Loucy (cell line): Measurements from ENCODE around the gene TIMM22.

Experiments used
- H2AFZ ChIP-seq: fragments of 200-600 bp; sonication (generic); 2 replicates; pipeline ENCODE4 v1.6.0; 2016; ENCODE audit warnings: antibody characterized with exemption, mild to moderate bottlenecking, low read length, moderate library complexity
- H3F3A ChIP-seq: fragments of 200-600 bp; 2 replicates; pipeline ENCODE4 v1.6.0; 2016; ENCODE audit warnings: antibody characterized with exemption, low read depth, mild to moderate bottlenecking
- H3K27me3 ChIP-seq: fragments of 200-600 bp; sonication (generic); 2 replicates; pipeline ENCODE4 v1.6.1; 2014; ENCODE audit warnings: low read length, mild to moderate bottlenecking; ENCODE audit not compliant: insufficient read depth, poor library complexity, severe bottlenecking
- H3K36me3 ChIP-seq: fragments of 200-600 bp; sonication (generic); 2 replicates; pipeline ENCODE4 v1.6.1; 2016; ENCODE audit warnings: low read length; ENCODE audit not compliant: insufficient read depth
- H3K4me1 ChIP-seq: fragments of 200-600 bp; sonication (generic); 2 replicates; pipeline ENCODE4 v1.5.1; 2014; ENCODE audit warnings: low read length, mild to moderate bottlenecking; ENCODE audit not compliant: insufficient read depth, poor library complexity, severe bottlenecking
- H3K4me2 ChIP-seq: fragments of 200-600 bp; sonication (generic); 2 replicates; pipeline ENCODE4 v1.6.0; 2014; ENCODE audit warnings: antibody characterized with exemption, low read length, low read depth, mild to moderate bottlenecking; ENCODE audit not compliant: poor library complexity, severe bottlenecking
- H3K4me3 ChIP-seq: fragments of 200-600 bp; sonication (generic); 2 replicates; pipeline ENCODE4 v1.5.1; 2014; ENCODE audit warnings: low read length, mild to moderate bottlenecking, mixed read lengths; ENCODE audit not compliant: poor library complexity, severe bottlenecking
- H3K79me2 ChIP-seq: fragments of 200-600 bp; sonication (generic); 2 replicates; pipeline ENCODE4 v1.6.1; 2014; ENCODE audit warnings: low read length; ENCODE audit not compliant: insufficient read depth
- H3K9ac ChIP-seq: fragments of 200-600 bp; sonication (generic); 2 replicates; pipeline ENCODE4 v1.6.0; 2014; ENCODE audit warnings: mild to moderate bottlenecking, low read depth, low read length, moderate library complexity; ENCODE audit not compliant: poor library complexity, severe bottlenecking
- H3K9me2 ChIP-seq: fragments of 200-600 bp; sonication (generic); replicated peaks from 2 replicates; pipeline ENCODE4 v1.6.1; 2016; ENCODE audit warnings: low read depth, low read length, mixed read lengths
- H3K9me3 ChIP-seq: fragments of 200-600 bp; sonication (generic); 2 replicates; pipeline ENCODE4 v1.6.1; 2014; ENCODE audit warnings: mild to moderate bottlenecking, antibody characterized with exemption, low read length, low read depth; ENCODE audit not compliant: insufficient read depth
- H4K20me1 ChIP-seq: fragments of 200-600 bp; sonication (generic); 2 replicates; pipeline ENCODE4 v1.6.0; 2014; ENCODE audit warnings: antibody characterized with exemption, low read length, mild to moderate bottlenecking; ENCODE audit not compliant: insufficient read depth, poor library complexity, severe bottlenecking
- CTCF ChIP-seq: fragments of 200-600 bp; sonication (generic); conservative IDR thresholded peaks from 2 replicates; pipeline ENCODE4 v1.5.1; 2014; ENCODE audit warnings: mild to moderate bottlenecking, antibody characterized with exemption, low read length
- EZH2phosphoT487 ChIP-seq: fragments of 200-600 bp; IDR thresholded peaks from 2 replicates; pipeline ENCODE4 v1.6.1; 2018; ENCODE audit warnings: antibody characterized with exemption, mild to moderate bottlenecking, moderate library complexity, borderline replicate concordance

The TIMM22 gene

GRCh38 chr17:996554-997344 is at the start of gene TIMM22:
TIMM22 (plus strand) TSS chr17:997129; CDS start chr17:997143, 14 bp downstream.
- Histone ChIP-seq H3K9ac (peak within 1 kb of the TSS; percentile 84), H3K9me2 (no peaks in the 10 kb centered on the region), H3K9me3 (peaks cover 9% of the 10 kb centered on the region; the same call in 1 of the 2 replicates), H3F3A (no peaks in the 10 kb centered on the region), H3K4me3 (peak within 1 kb of the TSS; percentile 90), H3K79me2 (peaks cover 13% of the 10 kb centered on the region), H3K4me2 (peak within 1 kb of the TSS; percentile 97), H3K4me1 (peaks cover 13% of the 10 kb centered on the region), H3K36me3 (peaks cover 6% of the 10 kb centered on the region; the same call in 1 of the 2 replicates), H2AFZ (peak within 1 kb of the TSS; percentile 84), H4K20me1 (peaks cover 3% of the 10 kb centered on the region), H3K27me3 (no peaks in the 10 kb centered on the region)
- no peak for TF ChIP-seq EZH2phosphoT487
- TF ChIP-seq CTCF, result peak; percentile 84

GRCh38 chr17:948284-948852 is 48.6 kb upstream of the TIMM22 start:
- no peaks in the 10 kb centered on the region for H3K79me2 ChIP-seq
- no peak overlapping the region for H3K4me2 ChIP-seq
- H3K36me3 ChIP-seq, result no peaks in the 10 kb centered on the region
- H3K4me3 ChIP-seq, result no peak overlapping the region
- H4K20me1 ChIP-seq, result no peaks in the 10 kb centered on the region
- H3K9ac ChIP-seq, result no peak overlapping the region
- no peaks in the 10 kb centered on the region for H3K27me3 ChIP-seq
- no peaks in the 10 kb centered on the region for H3K9me2 ChIP-seq
- no peaks in the 10 kb centered on the region for H3F3A ChIP-seq
- no peaks in the 10 kb centered on the region for H3K9me3 ChIP-seq
- peaks cover 6% of the 10 kb centered on the region for H3K4me1 ChIP-seq
- TF ChIP-seq CTCF (no peak), EZH2phosphoT487 (no peak)
- no peak overlapping the region for H2AFZ ChIP-seq

GRCh38 chr17:949623-950303 is 47.2 kb upstream of the TIMM22 start:
- Histone ChIP-seq H3K4me3 (no peak overlapping the region), H3K9ac (no peak overlapping the region)

More at GRCh38 chr17:949623-950303, 47.2 kb upstream of the TIMM22 start:
- Histone ChIP-seq H3K79me2 (no peaks in the 10 kb centered on the region), H3K36me3 (no peaks in the 10 kb centered on the region), H3F3A (no peaks in the 10 kb centered on the region), H3K4me2 (no peak overlapping the region), H4K20me1 (no peaks in the 10 kb centered on the region), H3K4me1 (peaks cover 6% of the 10 kb centered on the region), H3K9me2 (no peaks in the 10 kb centered on the region), H3K27me3 (no peaks in the 10 kb centered on the region), H3K9me3 (no peaks in the 10 kb centered on the region), H2AFZ (no peak overlapping the region)
- TF ChIP-seq CTCF (no peak), EZH2phosphoT487 (no peak)
